ENCODE measurements around the gene LUM. TPM values are rescaled to one million over a fixed set of nuclear protein-coding genes. Genes with fewer than 3 reads are reported as not detected.

Gene LUM
- total RNA-seq, 1 donor from 2014 or later, result 31.9 TPM

DNA sequence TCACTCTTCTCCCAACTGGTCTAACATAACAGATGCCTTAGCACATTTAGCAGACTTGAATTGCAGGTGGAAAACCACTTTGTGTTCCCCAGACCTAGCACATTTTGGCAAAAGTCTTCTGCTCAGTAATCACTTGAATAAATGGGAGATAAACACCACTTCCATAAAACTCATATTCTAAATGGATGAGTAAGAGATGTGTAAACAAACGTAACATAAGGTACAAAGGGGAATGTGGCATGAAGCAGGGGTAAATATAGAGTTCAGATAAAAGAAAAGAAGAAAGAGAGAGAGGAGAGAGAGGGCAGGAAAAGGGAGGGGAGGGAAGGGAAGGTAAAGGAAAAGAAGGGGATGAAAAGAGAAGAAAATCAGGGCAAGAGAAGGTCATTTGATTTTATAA lies 36.4 kb downstream of the LUM start:
- no peak for DNase-seq (ENCODE audit: low read depth)

- peak; percentile 10 for DNase-seq (ENCODE audit: low read depth)
Observed at GRCh38 chr12:91074154-91074709, 37.1 kb downstream of the LUM start.

DNA sequence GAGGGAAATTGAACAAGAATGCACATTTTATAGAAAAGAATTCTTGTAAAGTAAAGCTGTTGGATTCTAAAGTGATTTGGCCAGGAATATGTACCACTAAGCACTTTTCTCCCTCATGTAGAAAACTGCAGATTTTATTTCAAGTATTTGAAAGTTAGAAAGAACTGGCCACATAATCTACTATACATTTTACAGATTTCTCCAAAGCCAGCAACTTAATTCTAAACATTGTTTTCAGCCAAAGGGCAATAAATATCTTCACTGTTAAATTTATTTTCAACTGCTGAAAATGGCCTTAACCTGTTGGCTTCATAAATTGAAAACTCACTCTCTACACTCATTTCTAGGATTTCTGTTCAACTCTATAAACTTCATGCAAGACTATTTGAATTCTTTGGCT lies 37.9 kb downstream of the LUM start:
- DNase-seq (ENCODE audit: low read depth), result no peak

DNA sequence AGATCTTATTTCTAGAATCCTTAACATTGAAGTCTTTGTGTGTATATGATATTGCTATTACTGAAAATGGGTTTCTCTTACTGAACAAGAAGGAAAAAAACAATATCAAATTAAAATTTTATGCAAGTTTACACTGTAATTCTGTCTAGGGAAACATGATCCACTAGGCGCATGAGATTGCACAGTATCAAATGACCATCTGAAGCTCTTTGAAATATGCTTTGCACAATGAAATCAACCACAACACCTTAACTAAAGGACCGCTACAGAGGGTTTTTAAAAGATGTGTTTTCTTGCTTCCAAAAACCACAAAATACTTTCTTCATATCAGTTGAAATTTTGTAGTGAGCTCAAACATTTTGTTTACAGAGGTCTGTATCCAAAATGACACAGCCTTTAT lies 38.4 kb downstream of the LUM start:
- no peak for DNase-seq (ENCODE audit: low read depth)

- no peak for DNase-seq (ENCODE audit: low read depth)
Observed at GRCh38 chr12:91070936-91071335, 40.4 kb downstream of the LUM start.

DNA sequence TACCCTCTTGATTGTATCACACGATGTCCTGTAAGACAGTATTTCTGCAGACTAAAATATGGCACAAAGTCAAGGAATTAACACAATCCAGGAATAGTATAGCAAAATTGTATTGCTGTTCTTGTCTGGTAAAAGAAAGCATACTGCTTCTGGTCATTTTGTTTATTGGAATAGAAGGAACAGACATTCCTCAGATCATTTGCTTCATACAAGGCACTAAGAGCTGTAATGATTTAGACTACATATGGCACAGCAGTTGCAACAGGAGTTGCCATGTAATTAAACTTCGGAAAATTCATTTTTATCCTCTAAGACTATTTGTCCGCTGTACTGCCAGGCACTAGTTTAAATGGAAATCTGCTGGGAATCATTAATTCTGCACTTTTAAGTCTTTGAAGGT lies 45.9 kb downstream of the LUM start:
- DNase-seq (ENCODE audit: low read depth), result no peak

DNA sequence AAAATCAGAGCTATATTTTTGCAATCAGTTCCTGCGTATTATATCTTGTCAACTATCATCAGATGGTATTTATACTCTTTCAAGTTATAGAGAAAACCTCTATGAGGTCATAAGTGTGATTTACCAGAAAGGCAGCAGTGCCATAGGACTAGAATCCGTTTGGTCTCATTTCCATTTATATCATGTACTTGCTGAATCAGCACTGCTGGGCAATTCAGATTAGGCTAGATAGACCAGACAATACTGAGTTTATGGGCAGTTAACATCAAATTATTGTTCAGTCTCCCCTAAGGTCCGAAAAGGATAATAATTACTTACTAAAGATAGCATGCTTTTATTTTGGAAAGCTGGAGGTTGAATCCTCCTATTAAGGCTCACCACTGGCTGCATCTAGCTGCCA lies 46.7 kb downstream of the LUM start:
- no peak for DNase-seq (ENCODE audit: low read depth)

- no peak for DNase-seq (ENCODE audit: low read depth)
Observed at GRCh38 chr12:91061091-91061490, 50.2 kb downstream of the LUM start.

DNA sequence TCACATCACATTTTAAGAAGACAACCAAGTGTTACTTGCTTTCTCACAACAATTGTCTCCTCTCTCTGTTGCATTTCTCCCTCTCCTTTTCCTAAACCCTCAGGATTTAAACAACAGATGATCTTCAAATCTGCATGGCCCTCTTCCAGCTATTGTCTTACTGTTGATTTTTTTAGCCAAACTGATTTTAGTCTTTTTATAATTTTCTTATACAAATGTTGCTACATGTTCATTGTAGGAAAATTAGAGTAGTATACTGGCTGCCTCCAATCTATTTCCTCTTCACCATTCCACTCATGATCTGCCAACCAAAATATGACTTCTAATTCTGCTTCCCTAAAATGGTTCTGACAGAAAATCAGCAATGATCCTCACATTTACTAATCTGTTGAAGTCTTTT lies 52.1 kb downstream of the LUM start:
- no peak for DNase-seq (ENCODE audit: low read depth)

DNA sequence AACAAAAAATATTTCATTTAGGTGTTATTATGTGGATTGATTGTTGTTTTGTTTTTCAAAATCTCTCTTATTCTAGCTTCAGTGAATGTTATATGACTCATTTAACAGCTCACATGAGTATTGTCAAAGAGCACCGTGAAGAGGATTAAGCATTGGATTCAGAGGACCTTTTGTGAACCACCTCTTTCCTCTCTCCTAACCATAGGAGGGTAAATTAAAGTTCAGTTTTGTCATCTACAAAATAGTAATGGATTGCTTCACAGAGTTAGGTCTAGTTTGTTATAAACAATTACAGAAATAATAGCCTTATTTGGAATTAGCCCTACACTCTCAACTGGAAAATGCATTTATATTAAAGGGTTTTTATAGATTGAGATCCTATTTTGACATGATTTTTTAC lies 52.5 kb downstream of the LUM start:
- DNase-seq (ENCODE audit: low read depth), result peak; percentile 15

GRCh38 chr12:91057368-91058165 lies 53.7 kb downstream of the LUM start, which contains the start of gene KERA:
Gene KERA, minus strand, starts transcription at chr12:91058024. Its CDS starts 1,743 bp downstream, at chr12:91056281.
- DNase-seq (ENCODE audit: low read depth), result no peak

DNA sequence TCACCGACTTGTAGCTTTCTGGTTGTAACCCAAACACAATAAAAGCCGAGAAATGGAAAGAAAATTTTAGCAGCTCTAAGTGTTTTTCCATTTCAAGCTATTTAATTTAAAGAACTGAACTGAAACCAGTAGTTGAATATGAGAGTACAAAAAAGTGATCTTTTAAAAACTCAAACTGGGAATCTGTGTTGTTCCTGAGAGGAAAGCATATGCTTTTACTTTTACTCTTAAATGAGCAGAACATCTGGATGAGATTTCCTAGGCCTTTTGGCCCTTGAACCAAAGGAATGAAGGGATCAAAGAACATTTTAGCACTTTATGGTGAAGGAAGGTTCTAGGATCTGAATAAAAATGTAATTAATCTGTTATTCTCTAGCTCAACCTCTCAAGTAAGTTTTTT lies 54.8 kb downstream of the LUM start:
- DNase-seq (ENCODE audit: low read depth), result no peak

DNA sequence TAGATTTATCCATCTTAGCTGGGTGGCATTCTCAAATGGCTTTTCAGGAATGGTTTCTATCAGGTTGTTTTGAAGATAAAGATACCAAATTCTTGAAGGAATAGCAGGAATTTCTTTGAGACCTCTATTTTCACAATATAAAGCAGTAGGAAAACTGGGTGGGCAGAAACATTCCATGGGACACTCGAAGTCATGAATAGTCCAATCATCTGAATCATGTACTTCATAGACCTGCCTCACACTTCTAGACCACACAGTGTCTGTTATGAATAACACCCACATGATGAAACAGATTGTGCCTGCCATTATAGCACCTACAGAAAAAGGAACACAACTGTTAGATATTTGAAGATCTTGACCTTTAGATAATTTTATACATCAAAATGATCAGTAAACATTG lies 55.3 kb downstream of the LUM start:
- no peak for DNase-seq (ENCODE audit: low read depth)

GRCh38 chr12:91053951-91054715 lies 57.2 kb downstream of the LUM start:
- DNase-seq (ENCODE audit: low read depth), result peak; percentile 46

Other genes with a start within 250 kb of the LUM start
- gene CCER1, start 156.3 kb downstream of the LUM start, total RNA-seq, result not detected in 2 replicates
- gene EPYC, start 106.5 kb downstream of the LUM start, total RNA-seq, result not detected in 2 replicates
- gene KERA, start 53.5 kb downstream of the LUM start, total RNA-seq, result not detected in 2 replicates
- 43.6 and 748 TPM in 2 replicates for gene DCN, start 71.3 kb upstream of the LUM start, total RNA-seq

Data from renal cortical epithelial cell (primary cell).